Body of pancreas (tissue), 4 donors: ENCODE measurements around the gene PIGR. TPM values are rescaled to one million over a fixed set of nuclear protein-coding genes. Genes with fewer than 3 reads are reported as not detected.

Source experiments
- ATAC-seq: fragments of 150-250 bp; one replicate; pipeline ENCODE4 v1.9.1; 2016
- DNase-seq, 4 donors: peaks; one replicate each; pipeline ENCODE4 v3.0.0-alpha.2; 2019
- H3K27ac ChIP-seq, 4 donors: fragments of 200-600 bp; sonication (generic); 1 replicate in 3 of 4; 2 replicates in 1 of 4; pipeline versions ENCODE4 v1.5.1 to v1.6.1; 2016 to 2019; ENCODE audit warnings: mild to moderate bottlenecking in 1 of 4, mixed read lengths in 1 of 4, moderate library complexity in 1 of 4
- H3K27me3 ChIP-seq, 2 donors: fragments of 200-600 bp; sonication (generic); one replicate each; pipeline ENCODE4 v1.6.0; 2016; ENCODE audit warnings: mild to moderate bottlenecking in 1 of 2
- H3K36me3 ChIP-seq, 2 donors: fragments of 200-600 bp; sonication (generic); replicated peaks in 1 of 2; 2 replicates each; pipeline ENCODE4 v1.5.1; 2016; ENCODE audit warnings: low read depth in 2 of 2; ENCODE audit not compliant: insufficient read depth in 1 of 2
- H3K4me1 ChIP-seq: fragments of 200-600 bp; sonication (generic); one replicate; pipeline ENCODE4 v1.6.0; 2016
- H3K4me3 ChIP-seq, 2 donors: fragments of 200-600 bp; sonication (generic); 1 replicate in 1 of 2; 2 replicates in 1 of 2; pipeline ENCODE4 v1.5.1; 2016 to 2019
- H3K9me3 ChIP-seq, 3 donors: fragments of 200-600 bp; sonication (generic); 1 replicate in 2 of 3; 2 replicates in 1 of 3; pipeline ENCODE4 v1.5.1; 2016
- POLR2A ChIP-seq, 3 donors: fragments of 450-650 bp; IDR thresholded peaks; one replicate each; pipeline ENCODE4 v1.6.1; 2016; ENCODE audit warnings: antibody characterized with exemption in 3 of 3, mild to moderate bottlenecking in 2 of 3
- WGBS, 2 donors: methylation state at CpG; one replicate each; pipeline ENCODE4 v1.1.5; 2017; 5-methylcytosine and 5-hydroxymethylcytosine counted together
- intact Hi-C: fragments of 100-400 bp; cut with DNase I; formaldehyde crosslinking; loops from one replicate; pipeline ENCODE4 v1.15.1; 2023
- total RNA-seq, 2 donors: library from RNA; depleted of rRNA; stranded (reverse); fragments of >200 nt; gene quantifications; one replicate each; pipeline ENCODE4 v1.1.0, GENCODE V29; 2016
- TF ChIP-seq, protein P1 (sequence below), 7 experiments: fragments of 450-650 bp in 4 of 7; fragments of 200-600 bp in 3 of 7; sonication (generic) in 3 of 7; IDR thresholded peaks; one replicate each; pipeline ENCODE4 v1.5.1; 2016 to 2019; ENCODE audit warnings: antibody characterized with exemption in 7 of 7

The PIGR gene
- total RNA-seq, 2 donors from 2014 or later = 14.8 to 45.1 TPM

- no peak overlapping the region for H3K27ac ChIP-seq
- DNase-seq (no peak), ATAC-seq (no peak)
- no peaks in the 10 kb centered on the region for H3K9me3 ChIP-seq
- no peak overlapping the region for H3K4me3 ChIP-seq
- WGBS, 2 donors = 69 to 81% methylated on average over 4 of the region's 4 CpGs
- no peaks in the 10 kb centered on the region for H3K27me3 ChIP-seq
- no peak for TF ChIP-seq POLR2A (IDR thresholded peaks at IDR 0.05)
- TF ChIP-seq, protein P1, sequence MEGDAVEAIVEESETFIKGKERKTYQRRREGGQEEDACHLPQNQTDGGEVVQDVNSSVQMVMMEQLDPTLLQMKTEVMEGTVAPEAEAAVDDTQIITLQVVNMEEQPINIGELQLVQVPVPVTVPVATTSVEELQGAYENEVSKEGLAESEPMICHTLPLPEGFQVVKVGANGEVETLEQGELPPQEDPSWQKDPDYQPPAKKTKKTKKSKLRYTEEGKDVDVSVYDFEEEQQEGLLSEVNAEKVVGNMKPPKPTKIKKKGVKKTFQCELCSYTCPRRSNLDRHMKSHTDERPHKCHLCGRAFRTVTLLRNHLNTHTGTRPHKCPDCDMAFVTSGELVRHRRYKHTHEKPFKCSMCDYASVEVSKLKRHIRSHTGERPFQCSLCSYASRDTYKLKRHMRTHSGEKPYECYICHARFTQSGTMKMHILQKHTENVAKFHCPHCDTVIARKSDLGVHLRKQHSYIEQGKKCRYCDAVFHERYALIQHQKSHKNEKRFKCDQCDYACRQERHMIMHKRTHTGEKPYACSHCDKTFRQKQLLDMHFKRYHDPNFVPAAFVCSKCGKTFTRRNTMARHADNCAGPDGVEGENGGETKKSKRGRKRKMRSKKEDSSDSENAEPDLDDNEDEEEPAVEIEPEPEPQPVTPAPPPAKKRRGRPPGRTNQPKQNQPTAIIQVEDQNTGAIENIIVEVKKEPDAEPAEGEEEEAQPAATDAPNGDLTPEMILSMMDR (IDR thresholded peaks at IDR 0.05) = no peak
- H3K4me1 ChIP-seq = peaks cover 20% of the 10 kb centered on the region
- no peaks in the 10 kb centered on the region for H3K36me3 ChIP-seq
- intact Hi-C loops = no loop called here
These were observed 40.7 kb downstream of the PIGR start for GRCh38 chr1:206905295-206906164.

DNA sequence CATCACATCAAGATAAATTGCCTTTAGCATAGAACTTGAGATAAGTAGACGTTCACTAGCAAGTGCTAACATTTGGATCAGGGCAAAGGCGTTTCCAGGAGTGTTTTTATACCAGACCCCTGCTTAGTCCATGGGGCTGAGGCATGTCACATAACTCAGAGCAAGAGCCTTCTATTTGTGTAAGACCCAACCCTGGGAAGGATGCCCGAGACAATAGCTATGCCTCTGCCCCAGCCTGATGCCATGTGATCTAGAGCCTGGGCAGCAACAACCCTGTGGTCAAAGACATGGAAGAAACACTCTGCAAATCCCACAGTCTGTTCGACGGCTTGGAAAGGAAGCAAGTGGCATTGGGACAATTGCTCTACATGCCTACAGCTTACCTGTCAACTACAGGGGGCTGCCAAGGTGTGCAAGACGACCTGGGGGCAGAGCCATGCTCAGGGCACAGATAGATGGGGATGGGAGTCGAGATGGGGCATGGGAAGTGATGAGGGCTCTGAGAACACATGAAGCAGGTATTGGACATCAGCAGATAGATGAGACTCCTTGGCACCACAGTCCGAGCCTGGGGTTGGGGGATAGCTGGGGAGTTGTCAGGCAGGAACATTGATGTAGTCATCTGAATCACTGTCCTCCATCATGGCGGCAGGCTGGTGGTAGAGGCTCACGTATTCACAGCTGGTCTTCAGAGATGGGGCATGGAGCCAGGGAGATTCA lies 41.7 kb downstream of the PIGR start:
- Histone ChIP-seq H3K27me3 (no peaks in the 10 kb centered on the region), H3K4me1 (peaks cover 11% of the 10 kb centered on the region), H3K36me3 (no peaks in the 10 kb centered on the region), H3K4me3 (no peak overlapping the region), H3K27ac (no peak overlapping the region), H3K9me3 (no peaks in the 10 kb centered on the region)
- intact Hi-C loops = loop anchor here (5.0 kb wide), 1 partner anchor 172 kb away; no protein-coding TSS in a partner anchor
- TF ChIP-seq, protein P1 (IDR thresholded peaks at IDR 0.05) = no peak
- TF ChIP-seq POLR2A (IDR thresholded peaks at IDR 0.05) = no peak
- ATAC-seq (no peak), DNase-seq (no peak)
- WGBS, 2 donors = 69 to 71% methylated on average over 10 of the region's 10 CpGs

DNA sequence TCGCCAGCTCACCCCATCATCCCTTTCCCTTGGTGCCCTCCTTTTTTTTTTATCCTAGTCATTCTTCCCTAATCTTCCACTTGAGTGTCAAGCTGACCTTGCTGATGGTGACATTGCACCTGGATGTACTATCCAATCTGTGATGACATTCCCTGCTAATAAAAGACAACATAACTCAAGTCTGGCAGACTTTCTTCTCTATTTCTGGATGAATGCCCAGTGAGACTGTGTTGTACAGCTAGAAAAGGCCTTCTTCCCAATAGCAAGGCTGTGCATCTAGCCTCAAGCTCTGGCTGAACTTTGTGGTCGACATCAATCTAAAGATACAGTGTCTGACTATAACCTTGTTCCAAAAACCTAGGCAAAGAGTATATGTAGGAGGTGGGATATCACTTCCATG lies 42.6 kb downstream of the PIGR start:
- 56 to 74% methylated on average over 2 of the region's 2 CpGs for WGBS, 2 donors
- no peak for ATAC-seq

GRCh38 chr1:206902702-206903101 lies 43.6 kb downstream of the PIGR start:
- DNase-seq = no peak
- TF ChIP-seq, protein P1 (IDR thresholded peaks at IDR 0.05) = no peak
- TF ChIP-seq POLR2A (IDR thresholded peaks at IDR 0.05) = no peak
- intact Hi-C loops = loop anchor here (5.0 kb wide), 1 partner anchor 170 kb away; no protein-coding TSS in a partner anchor

More for the DNA sequence above, 42.6 kb downstream of the PIGR start:
- TF ChIP-seq, protein P1 (IDR thresholded peaks at IDR 0.05) = no peak
- TF ChIP-seq POLR2A (IDR thresholded peaks at IDR 0.05) = no peak
- no peaks in the 10 kb centered on the region for H3K27me3 ChIP-seq
- H3K4me3 ChIP-seq = no peak overlapping the region
- peaks cover 7% of the 10 kb centered on the region for H3K4me1 ChIP-seq
- intact Hi-C loops = loop anchor here (5.0 kb wide), 1 partner anchor 171 kb away; no protein-coding TSS in a partner anchor
- H3K9me3 ChIP-seq = no peaks in the 10 kb centered on the region
- no peaks in the 10 kb centered on the region for H3K36me3 ChIP-seq
- DNase-seq = no peak
- H3K27ac ChIP-seq = no peak overlapping the region

More at GRCh38 chr1:206902702-206903101, 43.6 kb downstream of the PIGR start:
- no peaks in the 10 kb centered on the region for H3K36me3 ChIP-seq
- H3K9me3 ChIP-seq = no peaks in the 10 kb centered on the region
- H3K4me3 ChIP-seq = no peak overlapping the region
- H3K27me3 ChIP-seq = no peaks in the 10 kb centered on the region
- H3K4me1 ChIP-seq = no peaks in the 10 kb centered on the region
- WGBS, 2 donors = 80 to 83% methylated on average over 1 of the region's 1 CpG
- H3K27ac ChIP-seq = no peak overlapping the region
- no peak for ATAC-seq
